Neural cell (in vitro differentiated cells): ENCODE data around the gene XPO4.

Source experiments
- EZH2 ChIP-seq: fragments of 200-600, 300-800 bp; shearing (Covaris generic), sonication (generic); IDR thresholded peaks from 2 replicates; pipeline ENCODE4 v1.6.1; 2014; ENCODE audit warnings: antibody characterized with exemption, low read length, borderline replicate concordance, mild to moderate bottlenecking; ENCODE audit not compliant: insufficient read depth, poor library complexity, severe bottlenecking
- RAD21 ChIP-seq: fragments of 450-650 bp; conservative IDR thresholded peaks from 2 replicates; pipeline ENCODE4 v1.6.1; 2014; ENCODE audit warnings: antibody characterized with exemption, mild to moderate bottlenecking, moderate library complexity
- TF ChIP-seq, protein P1 (sequence below): fragments of 450-650 bp; IDR thresholded peaks from 2 replicates; pipeline ENCODE4 v1.5.1; 2014; ENCODE audit warnings: antibody characterized with exemption, mild to moderate bottlenecking, moderate library complexity; ENCODE audit not compliant: poor library complexity, severe bottlenecking

GRCh38 chr13:20927596-20928257 is 25.2 kb upstream of the XPO4 start:
- TF ChIP-seq EZH2 (no peak), RAD21 (no peak)
- TF ChIP-seq, protein P1, sequence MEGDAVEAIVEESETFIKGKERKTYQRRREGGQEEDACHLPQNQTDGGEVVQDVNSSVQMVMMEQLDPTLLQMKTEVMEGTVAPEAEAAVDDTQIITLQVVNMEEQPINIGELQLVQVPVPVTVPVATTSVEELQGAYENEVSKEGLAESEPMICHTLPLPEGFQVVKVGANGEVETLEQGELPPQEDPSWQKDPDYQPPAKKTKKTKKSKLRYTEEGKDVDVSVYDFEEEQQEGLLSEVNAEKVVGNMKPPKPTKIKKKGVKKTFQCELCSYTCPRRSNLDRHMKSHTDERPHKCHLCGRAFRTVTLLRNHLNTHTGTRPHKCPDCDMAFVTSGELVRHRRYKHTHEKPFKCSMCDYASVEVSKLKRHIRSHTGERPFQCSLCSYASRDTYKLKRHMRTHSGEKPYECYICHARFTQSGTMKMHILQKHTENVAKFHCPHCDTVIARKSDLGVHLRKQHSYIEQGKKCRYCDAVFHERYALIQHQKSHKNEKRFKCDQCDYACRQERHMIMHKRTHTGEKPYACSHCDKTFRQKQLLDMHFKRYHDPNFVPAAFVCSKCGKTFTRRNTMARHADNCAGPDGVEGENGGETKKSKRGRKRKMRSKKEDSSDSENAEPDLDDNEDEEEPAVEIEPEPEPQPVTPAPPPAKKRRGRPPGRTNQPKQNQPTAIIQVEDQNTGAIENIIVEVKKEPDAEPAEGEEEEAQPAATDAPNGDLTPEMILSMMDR = no peak
